A673 (cell line): ENCODE results near the gene CCDC66.

Source experiments
- EZH2 ChIP-seq: fragments of 200-600 bp; sonication (generic); IDR thresholded peaks from 2 replicates; pipeline ENCODE4 v1.6.1; 2017; ENCODE audit warnings: borderline replicate concordance, low read depth, mild to moderate bottlenecking, mixed read lengths, antibody characterized with exemption, low read length; ENCODE audit not compliant: poor library complexity, severe bottlenecking
- TF ChIP-seq, protein P1 (sequence below): fragments of 300-800, 200-600 bp; sonication (generic); conservative IDR thresholded peaks from 2 replicates; pipeline ENCODE4 v1.5.1; 2017; ENCODE audit warnings: low read depth, mild to moderate bottlenecking, antibody characterized with exemption, low read length, moderate library complexity, mixed read lengths

DNA sequence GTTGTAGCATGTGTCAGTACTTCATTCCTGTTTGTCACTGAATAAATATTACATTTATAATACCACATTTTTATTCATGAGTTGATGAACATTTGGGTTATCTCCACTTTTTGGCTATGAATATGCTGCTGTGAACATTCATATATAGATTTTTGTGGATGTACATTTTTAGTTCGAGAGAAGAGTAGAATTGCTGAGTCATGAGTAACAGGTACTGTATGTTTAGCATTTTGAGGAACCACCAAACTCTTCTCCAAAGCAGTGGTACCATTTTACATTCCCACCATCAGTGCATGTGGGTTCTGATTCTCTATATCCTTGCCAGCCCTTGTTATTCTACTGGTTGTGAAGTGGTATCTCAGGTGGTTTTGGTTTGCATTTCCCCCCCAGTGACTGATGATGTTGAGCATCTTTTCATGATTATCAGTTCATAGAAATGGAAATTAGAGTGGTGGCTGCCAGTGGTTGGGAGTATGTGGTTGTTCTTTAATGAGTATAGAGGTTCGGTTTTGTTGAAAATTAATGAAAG, 59.6 kb downstream of the CCDC66 start:
- TF ChIP-seq, protein P1, sequence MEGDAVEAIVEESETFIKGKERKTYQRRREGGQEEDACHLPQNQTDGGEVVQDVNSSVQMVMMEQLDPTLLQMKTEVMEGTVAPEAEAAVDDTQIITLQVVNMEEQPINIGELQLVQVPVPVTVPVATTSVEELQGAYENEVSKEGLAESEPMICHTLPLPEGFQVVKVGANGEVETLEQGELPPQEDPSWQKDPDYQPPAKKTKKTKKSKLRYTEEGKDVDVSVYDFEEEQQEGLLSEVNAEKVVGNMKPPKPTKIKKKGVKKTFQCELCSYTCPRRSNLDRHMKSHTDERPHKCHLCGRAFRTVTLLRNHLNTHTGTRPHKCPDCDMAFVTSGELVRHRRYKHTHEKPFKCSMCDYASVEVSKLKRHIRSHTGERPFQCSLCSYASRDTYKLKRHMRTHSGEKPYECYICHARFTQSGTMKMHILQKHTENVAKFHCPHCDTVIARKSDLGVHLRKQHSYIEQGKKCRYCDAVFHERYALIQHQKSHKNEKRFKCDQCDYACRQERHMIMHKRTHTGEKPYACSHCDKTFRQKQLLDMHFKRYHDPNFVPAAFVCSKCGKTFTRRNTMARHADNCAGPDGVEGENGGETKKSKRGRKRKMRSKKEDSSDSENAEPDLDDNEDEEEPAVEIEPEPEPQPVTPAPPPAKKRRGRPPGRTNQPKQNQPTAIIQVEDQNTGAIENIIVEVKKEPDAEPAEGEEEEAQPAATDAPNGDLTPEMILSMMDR: no peak
- no peak for TF ChIP-seq EZH2
